Small intestine (tissue), 7 donors: ENCODE results near the gene OTOG. TPM values are rescaled to one million over a fixed set of nuclear protein-coding genes. Genes with fewer than 3 reads are reported as not detected.

Experiments
- DNase-seq, 2 donors: peaks; one replicate each; pipeline versions ENCODE4 v3.0.0 to v3.0.0-alpha.2; 2013
- FAIRE-seq: peaks from 2 replicates; lab custom pipeline; 2012; peaks lifted over from hg19 to GRCh38; lab: Jason Lieb, UNC
- H3K27ac ChIP-seq, 3 donors: one replicate each; pipeline ENCODE4 v1.5.1; 2013; ENCODE audit warnings: low read length in 2 of 3, mild to moderate bottlenecking in 2 of 3, control low read depth in 1 of 3, inconsistent platforms in 1 of 3, low read depth in 1 of 3, moderate library complexity in 1 of 3
- H3K27me3 ChIP-seq, 3 donors: one replicate each; pipeline ENCODE4 v1.6.1; 2013; ENCODE audit warnings: low read length in 3 of 3, inconsistent platforms in 1 of 3; ENCODE audit not compliant: control insufficient read depth in 3 of 3, insufficient read depth in 3 of 3
- H3K36me3 ChIP-seq, 3 donors: one replicate each; pipeline ENCODE4 v1.6.1; 2013; ENCODE audit warnings: low read length in 3 of 3, inconsistent platforms in 1 of 3, low read depth in 1 of 3, mild to moderate bottlenecking in 1 of 3, moderate library complexity in 1 of 3; ENCODE audit not compliant: control insufficient read depth in 3 of 3, insufficient read depth in 2 of 3
- H3K4me1 ChIP-seq, 3 donors: one replicate each; pipeline ENCODE4 v1.6.1; 2013; ENCODE audit warnings: low read length in 2 of 3, inconsistent platforms in 1 of 3, low read depth in 1 of 3, mild to moderate bottlenecking in 1 of 3, moderate library complexity in 1 of 3; ENCODE audit not compliant: control insufficient read depth in 3 of 3, insufficient read depth in 2 of 3
- H3K4me3 ChIP-seq, 3 donors: one replicate each; pipeline ENCODE4 v1.5.1; 2013; ENCODE audit warnings: low read length in 3 of 3, control low read depth in 1 of 3, inconsistent platforms in 1 of 3, low read depth in 1 of 3, mild to moderate bottlenecking in 1 of 3, moderate library complexity in 1 of 3
- H3K9me3 ChIP-seq, 2 donors: one replicate each; pipeline ENCODE4 v1.6.1; 2013; ENCODE audit warnings: low read depth in 1 of 2, low read length in 1 of 2; ENCODE audit not compliant: control insufficient read depth in 2 of 2, insufficient read depth in 1 of 2
- WGBS, 3 donors: extraction: QIAGEN DNeasy Blood & Tissue Kit; methylation state at CpG; one replicate each; pipeline ENCODE4 v1.1.7; 2013; 5-methylcytosine and 5-hydroxymethylcytosine counted together
- polyA plus RNA-seq, 4 donors: library from polyadenylated mRNA; stranded (reverse) in 3 of 4; unstranded in 1 of 4; fragments of 200-250 nt in 3 of 4; fragments of 120-200 nt in 1 of 4; gene quantifications; one replicate each; pipeline versions ENCODE4 v1.2.1 to v1.2.3, GENCODE V29; 2013
- donor health status: healthy with polysubstance abuse.
- donor health status: control.
- donor health status: control.
- donor health status: Bipolar disorder and iron deficiency.
- donor health status: healthy.

The OTOG gene
- polyA plus RNA-seq, 4 donors, result 0.04 TPM; not detected in 2

DNA sequence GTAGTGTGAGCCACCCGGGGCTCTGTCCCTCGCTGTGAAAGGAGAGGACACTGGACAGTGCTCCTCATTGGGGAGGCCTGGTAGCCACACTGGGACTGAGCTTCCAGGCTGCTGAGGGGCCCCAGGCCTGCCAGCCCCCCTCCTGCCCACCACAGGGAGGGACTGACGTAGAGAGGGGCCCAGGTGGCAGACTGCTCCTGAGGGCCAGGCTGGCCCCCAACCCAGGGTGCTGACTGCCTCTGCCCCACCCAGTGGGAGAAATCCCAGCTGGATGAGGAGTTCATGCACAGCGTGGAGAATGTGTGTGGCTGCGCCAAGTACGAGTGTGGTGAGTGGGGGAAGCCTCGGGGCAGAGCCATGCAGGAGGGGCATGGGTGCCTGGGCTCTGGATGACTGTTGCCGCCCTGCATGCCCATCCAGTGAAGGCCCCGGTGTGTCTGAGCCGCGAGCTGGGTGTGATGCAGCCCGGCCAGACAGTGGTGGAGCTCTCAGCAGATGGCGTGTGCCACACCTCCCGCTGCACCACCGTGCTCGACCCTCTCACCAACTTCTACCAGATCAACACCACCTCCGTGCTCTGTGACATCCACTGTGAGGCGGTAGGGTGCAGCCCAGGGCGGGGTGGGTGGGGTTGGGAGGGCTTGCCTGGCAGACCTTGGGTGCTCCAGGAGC lies 93.6 kb downstream of the OTOG start:
- no peak for FAIRE-seq
- no peak overlapping the region for H3K27ac ChIP-seq
- H3K4me1 ChIP-seq, result no peaks in the 10 kb centered on the region
- no peaks in the 10 kb centered on the region for H3K27me3 ChIP-seq
- DNase-seq, result no peak
- no peak overlapping the region for H3K4me3 ChIP-seq
- WGBS, 3 donors, result 72 to 78% (median 72%) methylated on average over 19 of the region's 19 CpGs
- H3K36me3 ChIP-seq, result no peaks in the 10 kb centered on the region
- H3K9me3 ChIP-seq, result no peaks in the 10 kb centered on the region

DNA sequence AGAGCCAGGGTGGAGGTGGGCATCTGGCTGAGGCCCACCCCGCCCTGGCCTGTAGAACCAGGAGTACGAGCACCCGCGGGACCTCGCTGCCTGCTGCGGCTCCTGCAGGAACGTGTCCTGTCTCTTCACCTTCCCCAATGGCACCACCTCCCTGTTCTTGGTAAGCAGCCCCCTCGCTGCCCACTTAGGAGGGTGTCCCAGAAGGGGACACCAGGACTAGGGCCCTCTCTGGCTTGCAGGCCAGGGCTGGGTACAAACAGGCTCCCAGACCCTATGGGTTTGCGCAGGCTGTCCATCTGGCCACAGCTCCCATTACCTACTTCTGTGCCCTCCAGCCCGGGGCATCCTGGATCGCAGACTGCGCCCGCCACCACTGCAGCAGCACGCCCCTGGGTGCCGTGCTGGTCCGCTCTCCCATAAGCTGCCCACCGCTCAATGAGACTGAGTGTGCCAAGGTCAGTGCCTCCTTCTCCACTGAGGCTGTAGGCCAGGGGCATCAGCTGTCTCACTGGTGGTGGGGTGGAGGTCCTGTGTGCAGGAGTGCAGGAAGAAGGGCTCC lies 94.8 kb downstream of the OTOG start:
- no peaks in the 10 kb centered on the region for H3K9me3 ChIP-seq
- FAIRE-seq, result no peak
- no peaks in the 10 kb centered on the region for H3K36me3 ChIP-seq
- no peaks in the 10 kb centered on the region for H3K27me3 ChIP-seq
- 87 to 91% (median 87%) methylated on average over 16 to 17 of the region's 17 CpGs for WGBS, 3 donors
- H3K4me1 ChIP-seq, result no peaks in the 10 kb centered on the region
- no peak for DNase-seq
- no peak overlapping the region for H3K27ac ChIP-seq
- H3K4me3 ChIP-seq, result no peak overlapping the region

DNA sequence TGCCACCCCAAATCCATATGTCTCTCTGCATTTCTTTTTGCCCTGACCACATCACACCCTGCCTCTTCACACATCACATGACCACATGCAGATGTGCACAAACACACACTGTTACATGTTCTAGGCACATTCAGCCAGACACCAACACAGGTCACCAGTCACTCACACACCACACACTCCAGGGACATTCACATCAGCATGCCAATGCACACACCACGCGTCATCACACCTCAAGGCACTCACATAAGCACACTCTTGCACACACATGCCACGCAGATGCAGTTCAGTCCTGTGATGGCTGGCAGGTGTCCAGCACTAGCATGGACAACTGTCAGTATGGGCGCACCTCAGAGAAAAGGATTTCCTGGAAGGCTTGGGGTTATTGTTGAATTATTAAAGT lies 95.3 kb downstream of the OTOG start:
- Histone ChIP-seq H3K4me1 (no peaks in the 10 kb centered on the region), H3K27me3 (no peaks in the 10 kb centered on the region), H3K36me3 (no peaks in the 10 kb centered on the region), H3K9me3 (no peaks in the 10 kb centered on the region), H3K4me3 (no peak overlapping the region), H3K27ac (no peak overlapping the region)
- DNase-seq (no peak), FAIRE-seq (no peak)
- WGBS, 3 donors, result 78 to 84% (median 78%) methylated on average over 4 of the region's 4 CpGs

DNA sequence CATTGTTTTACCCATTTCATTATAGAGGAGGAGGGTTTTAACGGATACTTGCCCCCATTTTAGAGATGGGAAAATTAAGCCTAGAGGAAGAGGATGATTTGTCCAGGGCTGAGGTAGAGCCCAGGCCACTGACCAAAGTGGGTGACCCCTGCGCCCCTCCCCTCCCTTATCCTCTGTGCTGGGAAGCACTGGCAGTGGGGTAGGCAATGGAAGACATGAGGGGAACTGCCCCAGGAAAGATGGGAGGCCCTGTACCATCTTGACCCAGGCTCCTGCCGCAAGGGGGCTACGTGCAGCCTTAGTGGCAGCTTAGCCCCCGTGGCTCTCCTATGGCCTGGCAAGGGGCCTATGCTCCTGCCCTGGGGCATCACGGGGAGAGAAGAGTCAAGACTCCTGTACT lies 95.9 kb downstream of the OTOG start:
- Histone ChIP-seq H3K4me1 (no peaks in the 10 kb centered on the region), H3K27ac (no peak overlapping the region), H3K9me3 (no peaks in the 10 kb centered on the region), H3K27me3 (no peaks in the 10 kb centered on the region), H3K4me3 (no peak overlapping the region), H3K36me3 (no peaks in the 10 kb centered on the region)
- FAIRE-seq, result no peak
- DNase-seq, result no peak
- WGBS, 3 donors, result 70 to 85% (median 78%) methylated on average over 6 of the region's 6 CpGs

DNA sequence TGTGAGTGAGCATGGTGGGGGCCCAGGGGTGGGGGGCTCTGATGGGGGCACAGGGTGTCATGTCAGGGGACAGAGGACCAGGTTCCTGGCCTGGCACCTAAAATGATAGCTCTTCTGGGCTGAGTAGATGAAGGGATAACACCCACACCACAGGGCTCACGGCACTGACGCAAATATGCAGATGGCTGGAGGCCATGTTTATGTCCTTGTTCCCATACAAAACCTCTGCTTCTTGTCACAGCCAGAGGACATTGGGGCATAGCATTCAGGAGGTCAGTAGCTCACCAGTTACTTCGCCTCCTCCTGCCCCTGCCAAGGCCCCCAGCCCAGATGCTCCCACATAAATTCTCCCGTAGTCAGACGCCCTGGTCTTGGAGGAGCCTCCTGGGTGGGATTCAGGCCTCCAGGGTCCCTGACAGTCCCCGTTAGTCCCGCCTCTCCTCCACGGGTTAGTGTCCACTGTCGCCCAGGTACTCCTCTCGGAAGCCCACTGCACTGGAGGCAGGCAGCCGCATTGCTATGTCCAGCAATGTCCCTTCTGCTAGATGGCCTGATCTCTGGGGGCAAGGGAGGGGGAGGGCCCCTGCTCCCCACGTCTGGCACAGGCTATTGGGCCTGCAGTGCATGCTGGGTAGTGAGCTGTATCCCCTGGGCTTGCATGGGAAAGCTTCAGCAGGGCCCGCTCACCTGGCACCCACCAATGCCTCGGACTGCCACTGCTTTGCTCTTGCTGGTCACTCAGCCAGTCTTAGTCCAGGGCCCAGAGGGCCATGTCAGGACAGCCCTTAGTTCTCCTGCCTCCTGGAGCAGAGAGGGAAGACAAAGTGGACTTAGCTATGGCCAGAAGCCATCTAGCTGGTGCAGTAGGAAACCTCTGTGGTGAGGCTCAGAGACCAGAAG lies 96.7 kb downstream of the OTOG start:
- Histone ChIP-seq H3K36me3 (no peaks in the 10 kb centered on the region), H3K27ac (no peak overlapping the region), H3K27me3 (peaks cover 0 to 2% (median 0%) of the 10 kb centered on the region in 3 donors), H3K9me3 (peaks cover 0 to 4% of the 10 kb centered on the region in 2 donors), H3K4me1 (no peaks in the 10 kb centered on the region), H3K4me3 (no peak overlapping the region)
- 74 to 78% (median 77%) methylated on average over 13 to 14 of the region's 14 CpGs for WGBS, 3 donors
- no peak for FAIRE-seq
- no peak for DNase-seq

DNA sequence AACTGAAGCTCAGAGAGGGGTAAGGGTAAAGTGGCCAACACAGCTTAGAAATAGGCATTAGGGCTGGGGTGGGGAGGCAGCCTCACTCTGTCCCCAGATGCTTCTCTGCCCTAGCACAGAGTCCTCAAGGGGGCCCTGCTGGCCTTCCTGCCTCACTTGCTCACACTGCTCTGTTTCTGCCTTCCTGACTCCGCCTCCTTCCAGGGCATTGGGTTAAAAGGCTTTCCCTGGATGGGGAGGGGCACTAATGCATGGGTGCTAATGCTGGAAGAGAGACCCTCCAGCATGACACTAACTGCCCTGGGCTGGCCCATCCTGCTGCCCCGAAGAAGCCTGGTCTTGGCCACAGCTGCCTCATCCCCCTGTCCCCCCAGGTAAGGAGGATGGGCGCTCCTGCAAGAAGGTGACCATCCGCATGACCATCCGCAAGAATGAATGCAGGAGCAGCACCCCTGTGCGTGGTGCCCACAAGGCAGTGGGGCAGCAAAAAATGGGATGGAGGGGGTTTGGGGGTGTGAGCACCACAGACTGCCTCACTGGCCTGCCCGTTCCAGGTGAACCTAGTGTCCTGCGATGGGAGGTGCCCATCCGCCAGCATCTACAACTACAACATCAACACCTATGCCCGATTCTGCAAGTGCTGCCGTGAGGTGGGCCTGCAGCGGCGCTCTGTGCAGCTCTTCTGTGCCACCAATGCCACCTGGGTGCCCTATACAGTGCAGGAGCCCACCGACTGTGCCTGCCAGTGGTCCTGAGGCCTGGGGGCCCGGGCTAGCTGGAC lies 98.3 kb downstream of the OTOG start:
- no peaks in the 10 kb centered on the region for H3K36me3 ChIP-seq
- no peak for FAIRE-seq
- 85 to 91% (median 91%) methylated on average over 15 of the region's 15 CpGs for WGBS, 3 donors
- peaks cover 0 to 4% of the 10 kb centered on the region in 2 donors for H3K9me3 ChIP-seq
- peaks cover 0 to 3% (median 2%) of the 10 kb centered on the region in 3 donors for H3K27me3 ChIP-seq
- no peaks in the 10 kb centered on the region for H3K4me1 ChIP-seq
- H3K4me3 ChIP-seq, result no peak overlapping the region
- DNase-seq, result no peak
- no peak overlapping the region for H3K27ac ChIP-seq

DNA sequence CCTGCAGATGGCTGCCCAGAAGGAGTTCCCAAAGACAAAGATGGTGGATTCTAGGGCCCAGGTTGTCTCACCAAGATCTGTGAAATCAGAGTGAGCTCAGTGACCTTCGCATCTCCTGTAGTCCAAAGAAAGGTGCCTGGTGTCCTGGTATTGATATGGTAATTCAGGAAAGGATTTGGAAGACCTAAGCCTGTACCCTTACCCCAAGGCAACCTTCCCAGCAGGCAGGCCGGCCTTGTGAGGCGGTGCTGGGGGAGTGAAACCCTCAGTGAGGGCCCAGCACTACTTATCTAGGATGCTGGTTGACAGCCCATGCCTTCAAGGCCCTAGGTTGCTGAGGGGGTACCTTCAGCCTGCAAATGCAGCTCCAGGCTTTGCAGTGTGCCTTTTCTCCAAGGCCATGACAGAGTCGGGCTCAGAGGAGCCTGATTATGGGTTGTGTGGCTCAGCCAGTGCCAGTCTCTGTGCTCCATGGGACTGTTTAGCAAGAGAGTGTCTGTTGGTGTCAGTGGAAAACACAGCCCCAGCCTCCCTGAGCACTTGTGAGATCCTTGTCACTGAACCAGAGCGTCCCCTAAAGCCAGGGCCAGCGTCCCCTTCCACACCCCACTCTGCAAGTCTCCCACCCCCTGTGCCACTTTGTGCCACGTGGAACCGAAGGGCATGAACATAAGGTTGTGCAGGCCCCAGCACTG lies 99.5 kb downstream of the OTOG start:
- DNase-seq, result no peak
- no peak for FAIRE-seq
- H3K27ac ChIP-seq, result no peak overlapping the region

More for the DNA sequence above, 99.5 kb downstream of the OTOG start:
- Histone ChIP-seq H3K27me3 (peaks cover 0 to 10% (median 2%) of the 10 kb centered on the region in 3 donors), H3K9me3 (peaks cover 0 to 4% of the 10 kb centered on the region in 2 donors), H3K4me1 (no peaks in the 10 kb centered on the region), H3K36me3 (no peaks in the 10 kb centered on the region), H3K4me3 (no peak overlapping the region)
- 59 to 72% (median 68%) methylated on average over 8 of the region's 8 CpGs for WGBS, 3 donors
